ENCODE measurements around the gene ZNF688. TPM values are rescaled to one million over a fixed set of nuclear protein-coding genes. Genes with fewer than 3 reads are reported as not detected.
A peak's percentile ranks its signal among the peaks of the same experiment; 100 is the strongest.
"Not testable (repeated sequence)": the region's sequence is repeated elsewhere in the genome, so short reads cannot be mapped to it uniquely, and the experiment has no call there.

The ZNF688 gene
- total RNA-seq, 1 experiment from 2014 or later, result 16.3 TPM

DNA sequence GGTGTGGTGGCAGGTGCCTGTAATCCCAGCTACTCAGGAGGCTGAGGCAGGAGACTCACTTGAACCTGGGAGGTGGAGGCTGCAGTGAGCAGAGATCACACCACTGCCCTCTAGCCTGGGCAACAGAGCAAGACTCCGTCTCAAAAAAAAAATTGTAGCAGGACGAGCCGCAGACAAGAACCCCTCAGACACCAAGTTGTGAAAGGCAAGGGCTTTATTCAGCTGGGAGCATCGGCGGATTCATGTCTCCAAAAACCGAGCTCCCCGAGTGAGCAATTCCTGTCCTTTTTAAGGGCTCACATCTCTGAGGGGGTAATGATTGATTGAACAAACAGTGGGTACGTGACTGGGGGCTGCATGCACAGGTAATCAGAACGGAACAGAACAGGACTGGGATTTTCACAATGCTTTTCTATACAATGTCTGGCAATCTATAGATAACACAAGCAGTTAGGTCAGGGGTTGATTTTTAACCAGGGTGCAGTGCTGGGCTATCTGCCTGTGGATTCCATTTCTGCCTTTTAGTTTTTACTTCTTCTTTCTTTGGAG is 30.5 kb downstream of the ZNF688 start:
- in situ Hi-C loops (cut with HindIII; ENCODE audit: low pct_unique_long_range_greater_than_20kb, low sequenced_read_pairs); DNase-seq (ENCODE audit: low read depth, low spot score): not testable (repeated sequence)

DNA sequence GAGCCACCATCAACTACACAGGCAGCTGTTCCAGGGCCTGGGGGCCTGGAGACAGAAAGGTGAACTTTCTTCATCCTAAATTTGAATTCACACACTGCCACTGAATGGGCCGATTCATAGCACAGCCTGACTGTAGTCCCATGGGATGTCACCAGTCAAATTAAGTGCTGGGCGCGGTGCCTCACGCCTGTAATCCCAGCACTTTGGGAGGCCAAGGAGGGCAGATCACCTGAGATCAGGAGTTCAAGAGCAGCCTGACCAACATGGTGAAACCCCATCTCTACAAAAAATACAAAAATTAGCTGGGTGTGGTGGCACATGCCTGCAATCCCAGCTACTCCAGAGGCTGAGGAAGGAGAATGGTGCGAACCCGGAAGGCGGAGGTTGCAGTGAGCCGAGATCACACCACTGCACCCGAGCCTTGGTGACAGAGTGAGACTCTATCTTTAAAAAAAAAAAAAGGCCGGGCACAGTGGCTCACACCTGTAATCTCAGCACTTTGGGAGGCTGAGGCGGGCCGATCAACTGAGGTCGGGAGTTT is 31.5 kb downstream of the ZNF688 start:
- in situ Hi-C loops (cut with HindIII; ENCODE audit: low pct_unique_long_range_greater_than_20kb, low sequenced_read_pairs), result not testable (repeated sequence)
- peak; percentile 46 for DNase-seq (ENCODE audit: low read depth, low spot score)

GRCh38 chr16:30539000-30539964 is 32.2 kb downstream of the ZNF688 start:
- DNase-seq (ENCODE audit: low read depth, low spot score), result no peak
- in situ Hi-C loops (cut with HindIII; ENCODE audit: low pct_unique_long_range_greater_than_20kb, low sequenced_read_pairs), result no loop called here

GRCh38 chr16:30536391-30537024 is 35.0 kb downstream of the ZNF688 start:
- in situ Hi-C loops (cut with HindIII; ENCODE audit: low pct_unique_long_range_greater_than_20kb, low sequenced_read_pairs); DNase-seq (ENCODE audit: low read depth, low spot score): not testable (repeated sequence)

DNA sequence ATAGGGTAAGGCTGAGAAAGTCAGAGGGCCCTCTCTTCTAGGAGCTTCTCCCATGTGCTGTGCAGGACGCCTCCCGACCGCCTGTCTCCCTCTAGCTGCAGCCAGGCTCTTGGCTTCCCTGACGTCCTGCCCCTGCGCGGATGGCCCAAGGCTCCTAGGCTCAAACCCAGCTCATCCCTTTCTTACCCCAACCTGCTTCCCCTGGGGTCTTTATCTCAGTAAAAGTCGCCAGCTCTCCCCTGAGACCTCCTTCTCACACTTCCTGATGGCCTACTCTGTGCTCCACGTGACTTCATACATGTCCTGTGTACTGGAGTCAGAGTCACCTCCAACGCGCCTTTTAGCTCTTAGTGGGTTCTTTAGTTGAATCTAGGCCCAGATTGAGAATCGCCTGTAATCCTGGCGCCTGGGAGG is 35.7 kb downstream of the ZNF688 start:
- DNase-seq (ENCODE audit: low read depth, low spot score), result peak; percentile 37
- in situ Hi-C loops (cut with HindIII; ENCODE audit: low pct_unique_long_range_greater_than_20kb, low sequenced_read_pairs), result no loop called here

DNA sequence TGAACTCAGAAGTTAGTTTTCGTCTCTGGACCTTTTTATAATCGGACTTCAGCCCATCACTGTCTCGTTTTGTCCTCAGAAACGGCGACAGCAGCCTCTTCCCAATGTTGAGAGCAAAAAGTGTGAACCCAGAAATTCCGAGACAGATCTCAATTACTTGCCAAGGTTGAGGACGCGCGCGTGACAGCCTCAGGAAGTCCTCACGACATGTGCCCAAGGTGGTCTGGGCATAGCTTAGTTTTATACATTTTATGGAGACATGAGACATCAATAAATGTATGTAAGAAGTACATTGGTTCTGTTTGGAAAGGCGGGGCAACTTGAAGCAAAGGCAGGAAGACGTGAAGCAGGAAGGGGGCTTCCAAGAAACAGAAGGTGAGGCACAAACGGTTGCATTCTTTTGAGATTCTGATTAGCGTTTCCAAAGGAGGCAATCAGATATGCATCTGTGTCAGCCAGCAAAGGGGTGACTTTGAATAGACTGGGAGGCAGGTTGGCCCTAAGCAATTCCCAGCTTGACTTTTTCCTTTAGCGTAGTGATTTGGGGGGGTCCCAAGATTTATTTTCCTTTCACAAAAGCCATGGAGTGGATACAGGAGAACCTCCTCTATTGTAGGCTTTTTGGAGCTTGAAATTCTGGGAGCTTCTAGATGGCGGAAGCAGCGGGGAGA is 36.3 kb downstream of the ZNF688 start:
- in situ Hi-C loops (cut with HindIII; ENCODE audit: low pct_unique_long_range_greater_than_20kb, low sequenced_read_pairs), result no loop called here
- no peak for DNase-seq (ENCODE audit: low read depth, low spot score)

DNA sequence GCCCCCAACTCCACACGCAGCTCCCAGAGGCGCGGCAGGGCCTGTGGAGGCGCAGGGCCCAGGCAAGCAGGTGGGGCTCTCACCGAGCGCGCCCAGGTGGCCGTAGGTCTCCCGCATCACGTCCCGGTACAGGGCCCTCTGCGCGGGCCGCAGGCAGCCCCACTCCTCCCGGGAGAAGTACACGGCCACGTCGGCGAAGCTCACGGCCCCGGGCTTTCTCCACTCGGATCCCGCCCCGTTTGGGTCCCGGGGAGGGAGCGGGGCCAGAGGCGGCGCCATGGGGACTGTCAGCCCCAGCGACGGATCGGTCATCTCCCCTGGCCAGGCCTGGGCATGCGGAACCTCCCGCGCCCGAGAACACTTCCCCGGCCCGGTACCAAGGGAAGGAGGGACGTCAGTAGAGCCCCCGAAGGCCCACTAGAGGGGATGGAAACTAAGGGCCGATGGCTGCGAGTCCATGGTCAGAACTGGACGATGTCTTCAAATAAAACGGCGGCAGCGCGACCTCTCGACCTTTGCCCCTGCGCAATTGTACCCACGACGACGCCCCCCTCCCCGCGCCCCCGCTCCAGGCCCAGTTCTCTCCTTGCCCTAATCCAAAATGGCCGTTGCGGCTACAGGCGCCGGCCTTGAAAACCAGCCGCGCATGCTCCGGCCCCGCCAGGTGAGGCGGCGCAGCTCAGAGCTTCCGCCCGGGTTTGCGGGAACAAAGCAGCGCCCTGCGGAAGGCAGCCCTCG is 37.0 kb downstream of the ZNF688 start, which contains the start of gene ZNF747:
Gene ZNF747 (minus strand): TSS at position 491 of the 738 bp plus-strand sequence. CDS start 179 bp downstream, at position 312.
- in situ Hi-C loops (cut with HindIII; ENCODE audit: low pct_unique_long_range_greater_than_20kb, low sequenced_read_pairs), result no loop called here
- peak; percentile 71 for DNase-seq (ENCODE audit: low read depth, low spot score)

DNA sequence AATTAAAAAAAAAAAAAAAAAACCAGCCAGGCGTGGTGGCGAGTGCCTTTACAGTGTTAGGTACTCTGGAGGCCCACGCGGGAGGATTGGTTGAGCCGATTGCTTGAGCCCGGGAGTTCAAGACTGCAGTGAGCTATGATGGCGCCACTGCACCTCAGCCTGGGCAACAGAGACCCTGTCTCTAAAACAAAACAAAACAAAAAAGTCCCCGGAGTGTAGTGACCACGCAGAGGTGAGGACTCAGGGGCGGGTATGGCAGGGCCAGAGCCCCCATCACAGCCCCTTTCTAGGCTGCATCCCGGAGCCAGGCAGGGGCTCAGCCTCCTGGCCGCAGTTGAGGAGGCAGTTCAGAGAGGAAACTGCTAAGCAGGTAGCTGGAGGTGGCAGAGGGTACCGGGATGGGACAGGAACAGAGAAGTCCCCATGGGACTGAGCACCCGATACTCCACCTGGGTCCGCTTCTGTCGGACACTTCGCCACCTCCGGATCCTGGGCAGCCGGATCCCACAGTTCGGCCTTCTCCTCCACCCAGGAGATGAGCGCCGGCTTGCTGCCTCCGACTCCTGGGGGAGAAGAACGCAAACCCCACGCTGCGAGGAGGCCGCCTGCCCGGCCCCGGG is 37.7 kb downstream of the ZNF688 start:
- DNase-seq (ENCODE audit: low read depth, low spot score), result no peak
- in situ Hi-C loops (cut with HindIII; ENCODE audit: low pct_unique_long_range_greater_than_20kb, low sequenced_read_pairs), result no loop called here

DNA sequence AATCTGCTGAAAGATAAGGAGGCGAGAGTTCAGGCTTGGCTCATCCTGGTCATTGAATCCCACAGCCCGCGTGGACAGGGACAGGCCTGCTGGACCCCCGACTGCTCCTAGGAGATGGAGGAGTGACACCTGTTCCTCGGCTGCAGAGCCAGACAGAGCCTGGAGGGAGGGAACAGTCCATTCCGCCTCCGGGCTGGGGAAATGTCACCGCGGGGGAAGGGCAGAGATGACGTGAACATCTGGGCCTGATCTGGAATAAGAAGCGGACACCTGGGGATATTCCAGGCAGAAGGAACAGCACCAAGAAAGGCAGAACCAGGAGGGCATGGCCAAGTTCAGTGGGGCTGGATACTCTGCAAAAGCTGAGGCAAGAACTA is 38.4 kb downstream of the ZNF688 start:
- in situ Hi-C loops (cut with HindIII; ENCODE audit: low pct_unique_long_range_greater_than_20kb, low sequenced_read_pairs), result no loop called here
- no peak for DNase-seq (ENCODE audit: low read depth, low spot score)

DNA sequence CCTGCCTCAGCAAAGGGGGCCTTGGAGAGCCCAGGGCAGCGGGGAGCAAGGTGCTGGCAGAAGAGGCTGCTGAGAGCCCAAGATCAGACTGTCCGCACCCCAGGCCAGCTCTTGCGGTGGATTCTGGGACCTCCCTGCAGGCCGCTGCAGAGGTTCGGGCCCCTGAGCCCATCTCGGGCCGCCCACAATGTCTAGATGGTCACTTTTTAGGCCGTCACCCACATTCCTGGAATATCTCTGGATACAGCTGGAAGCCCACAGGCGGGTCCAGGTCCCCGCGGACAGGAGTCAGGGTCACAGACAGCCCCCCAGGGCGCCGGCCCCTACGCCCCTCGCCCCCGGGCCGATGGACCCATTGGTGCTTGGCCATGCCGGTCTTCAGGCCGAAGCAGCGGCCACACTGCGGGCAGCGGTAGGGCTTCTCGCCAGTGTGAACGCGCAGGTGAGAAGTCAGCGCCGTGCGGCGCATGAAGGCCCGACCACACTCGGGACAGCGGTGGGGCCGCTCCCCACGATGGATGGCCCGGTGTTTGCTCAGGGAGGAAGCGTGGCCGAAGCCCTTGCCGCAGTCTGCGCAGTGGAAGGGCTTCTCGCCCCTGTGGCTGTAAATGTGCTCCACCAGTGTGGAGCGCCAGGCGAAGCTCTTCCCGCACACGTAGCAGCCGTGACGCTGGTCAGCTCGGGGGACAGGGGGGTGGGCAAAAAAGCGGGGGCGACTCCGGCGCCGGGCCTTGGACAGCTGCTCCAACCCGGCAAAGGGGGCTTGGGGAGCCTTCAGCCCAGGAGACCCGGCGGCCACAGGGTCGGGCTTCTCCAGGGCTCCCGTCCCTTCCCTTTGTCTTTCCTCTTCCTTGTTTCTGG is 39.0 kb downstream of the ZNF688 start:
- DNase-seq (ENCODE audit: low read depth, low spot score), result no peak
- in situ Hi-C loops (cut with HindIII; ENCODE audit: low pct_unique_long_range_greater_than_20kb, low sequenced_read_pairs), result no loop called here

DNA sequence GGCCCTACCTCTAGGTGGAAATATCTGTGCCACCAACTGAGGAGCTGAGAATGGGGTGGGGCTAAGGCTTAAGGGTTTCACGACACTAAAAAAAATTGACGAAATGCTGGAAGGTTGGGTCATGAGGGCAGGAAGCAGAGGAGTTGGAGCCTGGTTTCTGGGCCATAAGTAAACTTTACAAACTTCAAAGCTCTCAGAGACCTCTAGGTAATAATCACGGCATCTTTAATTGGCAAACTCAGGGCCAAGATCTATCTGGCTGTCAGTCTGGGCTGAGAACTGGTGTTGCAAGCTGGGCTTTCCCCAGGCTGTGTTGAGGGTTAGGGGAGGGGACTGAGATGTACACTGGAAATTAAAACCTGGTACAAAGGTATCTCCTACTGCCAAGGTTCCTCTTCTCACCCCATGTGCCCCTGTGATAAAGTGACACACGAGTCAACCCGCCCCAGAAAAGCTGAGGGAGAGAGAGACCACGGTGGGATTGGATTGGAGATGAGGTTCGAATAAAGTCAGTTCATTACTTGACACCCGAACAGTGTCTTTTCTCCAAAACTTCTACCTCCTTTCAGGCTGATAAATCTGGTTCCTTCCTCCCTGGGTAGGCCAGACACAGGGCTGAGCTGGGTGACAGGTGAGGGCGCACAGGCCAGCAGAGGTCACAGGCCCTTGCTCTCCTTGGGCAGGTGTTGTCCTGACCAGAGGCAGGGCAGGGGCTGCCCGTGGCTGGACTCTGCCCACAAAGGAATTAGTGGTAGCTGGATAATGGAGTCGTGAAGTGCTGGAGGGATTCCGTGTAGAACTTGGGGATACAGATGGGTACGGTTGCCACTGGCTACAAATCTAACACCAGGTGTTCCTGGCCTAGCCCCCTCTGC is 41.1 kb downstream of the ZNF688 start:
- in situ Hi-C loops (cut with HindIII; ENCODE audit: low pct_unique_long_range_greater_than_20kb, low sequenced_read_pairs), result no loop called here
- no peak for DNase-seq (ENCODE audit: low read depth, low spot score)

GRCh38 chr16:30528799-30529457 is 42.6 kb downstream of the ZNF688 start:
- DNase-seq (ENCODE audit: low read depth, low spot score), result no peak
- in situ Hi-C loops (cut with HindIII; ENCODE audit: low pct_unique_long_range_greater_than_20kb, low sequenced_read_pairs), result no loop called here

GRCh38 chr16:30527635-30528178 is 43.8 kb downstream of the ZNF688 start:
- DNase-seq (ENCODE audit: low read depth, low spot score), result no peak
- in situ Hi-C loops (cut with HindIII; ENCODE audit: low pct_unique_long_range_greater_than_20kb, low sequenced_read_pairs), result no loop called here
